Activated T-helper 9 cell treated with anti-CD3 and anti-CD28 coated beads, Interleukin-2, amount 50 U/mL, for 16 hours (primary cell): ENCODE measurements around the gene ZBTB8B.

Experiments
- DNase-seq: peaks from one replicate; pipeline ENCODE4 v3.0.0-alpha.2; 2020; ENCODE audit warnings: low read depth

Gene ZBTB8B

DNA sequence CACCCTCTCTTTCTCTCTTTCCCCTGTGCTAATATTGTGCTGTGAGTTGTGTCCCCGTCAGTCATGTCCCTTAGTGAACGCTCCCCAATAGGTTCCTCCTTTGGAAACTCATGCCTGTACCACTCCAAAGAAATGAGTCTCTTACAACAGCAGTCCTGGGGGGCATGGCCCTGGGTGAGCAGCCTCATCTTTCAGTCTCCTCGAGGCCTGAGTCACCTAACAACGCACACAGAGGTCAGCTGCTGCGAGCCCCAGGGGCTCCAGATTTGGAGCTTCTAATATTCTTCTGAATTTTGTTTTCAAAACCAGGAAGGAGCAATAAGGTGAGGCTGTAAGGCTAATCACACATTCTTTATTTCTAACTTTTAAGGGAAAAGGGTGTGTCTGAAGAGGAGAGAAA is 43.9 kb downstream of the ZBTB8B start:
- DNase-seq, result no peak

DNA sequence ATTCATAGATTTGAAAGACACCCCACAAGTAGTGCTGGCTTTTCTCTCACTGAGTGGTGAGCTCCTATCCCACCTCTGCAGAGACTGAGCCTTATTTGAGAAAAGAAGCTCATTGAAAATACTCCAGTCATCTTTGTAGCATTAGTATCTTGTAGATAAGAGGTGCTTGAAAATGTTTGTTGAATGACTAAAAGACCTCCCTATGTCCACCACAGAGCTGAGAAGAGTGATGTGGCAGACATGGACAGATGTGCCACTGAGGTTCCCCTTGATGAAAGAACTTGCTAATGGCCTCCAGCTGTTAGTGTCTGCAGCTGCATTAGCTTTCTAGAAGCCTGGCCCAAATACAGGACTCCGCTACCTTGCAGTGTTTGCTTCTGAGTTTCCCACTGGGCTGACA is 45.1 kb downstream of the ZBTB8B start:
- DNase-seq, result no peak
